Activated T-helper 17 cell treated with anti-CD3 and anti-CD28 coated beads, Interleukin-2, amount 50 U/mL, for 72 hours (primary cell): ENCODE results near the gene TRIM66. TPM values are rescaled to one million over a fixed set of nuclear protein-coding genes. Genes with fewer than 3 reads are reported as not detected.

ENCODE experiments used
- ATAC-seq: fragments of 150-1000 bp; cut with Tn5 transposase; replicated peaks from 2 replicates; pipeline ENCODE4 v1.10.0; 2021; ENCODE audit warnings: mild to moderate bottlenecking, moderate library complexity
- H3K27ac Mint-ChIP-seq: one replicate; pipeline ENCODE4 v1.8.0; 2022; ENCODE audit warnings: mixed read lengths
- H3K27me3 Mint-ChIP-seq: one replicate; pipeline ENCODE4 v1.8.0; 2022; ENCODE audit warnings: mixed read lengths
- H3K36me3 Mint-ChIP-seq: one replicate; pipeline ENCODE4 v1.8.0; 2022; ENCODE audit warnings: low read depth, mild to moderate bottlenecking, mixed read lengths
- H3K4me1 Mint-ChIP-seq: one replicate; pipeline ENCODE4 v1.8.0; 2022; ENCODE audit warnings: mixed read lengths
- H3K4me3 Mint-ChIP-seq: one replicate; pipeline ENCODE4 v1.8.0; 2022; ENCODE audit warnings: mild to moderate bottlenecking, mixed read lengths
- H3K9me3 Mint-ChIP-seq: one replicate; pipeline ENCODE4 v1.8.0; 2022; ENCODE audit warnings: mixed read lengths
- total RNA-seq, 2 donors: library from RNA; stranded (reverse); gene quantifications; one replicate each; pipeline ENCODE4 v1.2.3, GENCODE V29; 2022

The TRIM66 gene
- total RNA-seq, 2 donors from 2014 or later = 15.2 to 19.9 TPM

DNA sequence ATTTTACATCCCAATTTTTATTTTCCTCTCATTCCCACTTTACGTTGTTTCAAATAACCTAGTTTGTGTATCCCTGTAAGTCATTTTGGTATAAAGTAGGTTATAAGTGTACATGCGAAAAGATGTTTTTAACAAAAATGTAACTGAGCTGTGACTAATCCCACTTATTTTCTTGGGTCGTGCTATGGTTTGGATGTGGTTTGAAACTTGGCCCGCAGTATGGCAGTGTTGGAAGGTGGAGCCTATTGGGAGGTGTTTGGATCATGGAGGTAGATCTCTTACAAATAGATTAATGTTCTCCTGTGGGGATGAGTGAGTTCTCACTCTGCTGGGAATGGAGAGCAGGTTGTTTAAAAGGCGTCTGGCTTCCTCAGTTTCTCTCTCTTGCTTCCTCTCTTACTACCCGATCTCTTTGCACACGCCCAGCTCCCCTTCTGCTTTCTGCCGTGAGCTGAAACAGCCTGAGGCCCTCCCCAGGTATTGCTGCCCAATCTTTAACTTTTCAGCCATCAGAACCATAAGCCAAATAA lies 7.3 kb upstream of the TRIM66 start:
- peak overlapping the region; percentile 98 for H3K4me3 Mint-ChIP-seq
- ATAC-seq = no peak

DNA sequence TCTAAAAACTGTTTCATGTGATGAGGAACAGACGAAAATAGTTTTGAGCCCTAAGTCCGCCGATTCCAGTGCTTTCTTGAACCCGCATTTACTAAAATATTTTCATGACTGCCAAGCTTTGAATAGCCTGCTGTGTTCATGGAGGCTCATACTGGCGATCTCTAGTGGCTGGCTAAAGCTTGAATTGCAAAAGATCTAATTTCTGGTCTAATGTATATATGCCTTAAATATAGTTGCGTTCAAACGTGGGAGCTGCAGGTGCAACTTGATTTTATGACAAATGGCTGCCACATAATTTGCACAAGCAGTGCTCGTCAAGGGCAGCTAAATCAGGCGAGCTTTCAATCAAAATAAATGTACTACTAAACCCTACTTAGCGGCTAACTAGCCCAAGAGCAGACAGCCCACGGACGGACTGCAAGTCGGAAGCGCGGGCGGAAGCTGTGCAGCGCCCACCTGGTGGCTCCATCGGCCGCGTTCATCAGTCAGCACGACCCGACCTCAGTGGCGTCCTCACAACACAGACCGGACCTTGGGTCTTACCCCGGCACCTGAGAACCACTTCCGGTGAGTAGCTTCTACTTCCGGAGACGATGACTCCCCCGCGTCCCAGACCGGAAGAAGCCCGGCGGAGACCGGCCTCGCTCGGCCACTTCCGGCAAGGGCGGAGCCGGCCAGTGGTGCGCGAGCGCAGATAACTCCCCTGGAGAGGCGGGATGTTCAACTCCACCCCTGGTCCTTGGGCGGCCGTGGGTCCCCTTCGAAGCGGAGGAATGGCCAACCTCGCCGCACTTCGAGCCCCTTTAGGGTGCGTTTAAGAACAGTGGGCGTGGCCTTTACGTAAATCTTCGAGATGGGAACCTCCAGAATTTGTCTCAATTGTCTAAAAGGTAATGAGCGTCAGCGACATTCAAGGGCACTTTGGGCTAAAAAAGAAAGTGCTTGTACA lies 6.2 kb upstream of the TRIM66 start:
- H3K36me3 Mint-ChIP-seq = peaks cover 79% of the 10 kb centered on the region
- peak overlapping the region; percentile 98 for H3K4me3 Mint-ChIP-seq
- no peaks in the 10 kb centered on the region for H3K9me3 Mint-ChIP-seq
- H3K4me1 Mint-ChIP-seq = peaks cover 34% of the 10 kb centered on the region
- peak; percentile 98 for ATAC-seq
- H3K27me3 Mint-ChIP-seq = no peaks in the 10 kb centered on the region
- H3K27ac Mint-ChIP-seq = peak overlapping the region; percentile 90

More for the DNA sequence above, 7.3 kb upstream of the TRIM66 start:
- Mint-ChIP-seq H3K27ac (peak overlapping the region; percentile 90), H3K36me3 (peaks cover 68% of the 10 kb centered on the region), H3K9me3 (no peaks in the 10 kb centered on the region), H3K4me1 (peaks cover 29% of the 10 kb centered on the region), H3K27me3 (no peaks in the 10 kb centered on the region)

DNA sequence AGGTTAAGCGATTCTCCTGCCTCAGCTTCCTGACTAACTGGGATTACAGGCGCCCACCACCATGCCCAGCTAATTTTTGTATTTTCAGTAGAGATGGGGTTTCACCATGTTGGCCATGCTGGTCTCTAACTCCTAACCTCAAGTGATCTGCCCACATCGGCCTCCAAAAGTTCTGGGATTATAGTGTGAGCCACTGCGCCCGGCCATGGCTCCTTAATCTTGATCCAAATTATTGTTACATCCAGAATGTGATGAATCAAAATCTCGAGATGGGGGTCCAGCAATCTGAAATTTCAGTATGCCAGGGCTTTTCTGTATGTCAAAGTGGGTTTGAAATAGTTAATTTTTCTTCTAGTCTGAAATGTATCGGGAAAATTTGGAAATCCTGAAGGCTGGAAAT lies 3.9 kb upstream of the TRIM66 start:
- peaks cover 37% of the 10 kb centered on the region for H3K4me1 Mint-ChIP-seq
- H3K27me3 Mint-ChIP-seq = no peaks in the 10 kb centered on the region
- peaks cover 96% of the 10 kb centered on the region for H3K36me3 Mint-ChIP-seq
- peak overlapping the region; percentile 98 for H3K4me3 Mint-ChIP-seq
- no peaks in the 10 kb centered on the region for H3K9me3 Mint-ChIP-seq
- no peak for ATAC-seq
- H3K27ac Mint-ChIP-seq = peak overlapping the region; percentile 90

DNA sequence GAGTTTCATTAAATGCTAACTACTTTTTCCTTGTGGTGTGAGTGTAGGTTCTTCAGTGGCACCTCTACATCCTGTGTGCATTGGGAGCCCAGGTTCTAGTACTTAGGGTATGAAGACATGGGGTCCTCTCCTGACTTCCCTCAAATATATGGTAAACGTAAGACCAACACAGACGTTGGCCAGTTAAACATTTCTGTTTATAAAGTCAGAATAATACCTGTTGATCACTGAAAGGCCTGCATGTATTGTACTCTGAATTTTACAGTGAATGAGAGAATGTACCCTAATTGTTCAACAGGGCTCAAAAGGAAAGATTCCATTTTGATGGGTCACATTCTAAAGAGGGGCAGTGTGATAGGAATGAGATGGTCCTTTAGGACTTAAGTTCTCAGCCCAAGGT lies 3.4 kb upstream of the TRIM66 start:
- H3K4me1 Mint-ChIP-seq = peaks cover 39% of the 10 kb centered on the region
- H3K4me3 Mint-ChIP-seq = peak overlapping the region; percentile 98
- peaks cover 1% of the 10 kb centered on the region for H3K9me3 Mint-ChIP-seq
- no peak for ATAC-seq
- peak overlapping the region; percentile 90 for H3K27ac Mint-ChIP-seq
- peaks cover 95% of the 10 kb centered on the region for H3K36me3 Mint-ChIP-seq
- H3K27me3 Mint-ChIP-seq = no peaks in the 10 kb centered on the region

DNA sequence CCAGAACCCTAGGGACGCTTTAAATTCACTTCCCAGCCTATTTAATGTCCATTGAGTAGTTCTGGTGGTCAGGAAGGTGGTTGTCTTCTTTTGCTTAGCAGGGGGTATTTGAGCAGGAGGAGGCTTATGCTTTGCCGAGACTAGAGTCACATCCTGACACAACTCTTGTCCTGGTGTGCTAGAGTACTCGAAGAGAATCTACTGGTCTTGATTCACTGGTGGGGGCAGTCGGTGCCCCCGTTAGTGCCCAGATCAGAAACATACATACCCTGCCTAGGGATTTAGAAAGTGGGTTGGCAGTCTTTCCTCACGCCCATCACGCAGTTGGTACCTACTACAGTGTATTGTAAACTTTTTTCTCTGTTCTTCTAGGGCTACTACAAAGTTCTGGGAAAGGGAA lies 2.8 kb upstream of the TRIM66 start:
- Mint-ChIP-seq H3K4me3 (peak overlapping the region; percentile 98), H3K27ac (peak overlapping the region; percentile 90), H3K36me3 (peaks cover 97% of the 10 kb centered on the region), H3K9me3 (peaks cover 4% of the 10 kb centered on the region), H3K27me3 (no peaks in the 10 kb centered on the region), H3K4me1 (peaks cover 44% of the 10 kb centered on the region)
- ATAC-seq = no peak

DNA sequence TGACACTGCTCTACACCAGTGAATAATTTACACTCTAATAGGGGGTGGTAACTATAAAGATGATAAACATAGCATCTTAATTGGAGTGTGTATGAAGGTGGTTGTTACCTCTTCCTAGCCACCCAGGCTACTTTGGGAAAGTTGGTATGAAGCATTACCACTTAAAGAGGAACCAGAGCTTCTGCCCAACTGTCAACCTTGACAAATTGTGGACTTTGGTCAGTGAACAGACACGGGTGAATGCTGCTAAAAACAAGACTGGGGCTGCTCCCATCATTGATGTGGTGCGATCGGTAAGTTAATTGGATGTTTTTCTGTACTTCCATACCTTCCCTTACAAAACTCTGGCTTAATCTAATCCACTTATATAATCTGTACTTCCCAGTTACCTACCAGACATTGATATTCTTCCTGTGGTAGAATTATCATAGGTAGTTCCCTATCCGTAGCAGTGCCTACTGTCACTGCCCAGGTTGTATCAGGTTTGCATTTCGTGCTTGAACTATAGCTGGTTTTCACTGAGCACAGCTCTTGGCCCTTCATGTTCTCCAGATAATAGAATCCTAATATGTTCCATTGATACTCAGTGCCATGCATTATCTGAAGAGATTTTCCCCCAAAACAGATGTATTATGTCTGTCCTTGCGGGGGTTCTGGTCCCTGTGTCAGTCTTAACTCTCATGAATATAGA lies 2.3 kb upstream of the TRIM66 start:
- Mint-ChIP-seq H3K4me1 (peaks cover 39% of the 10 kb centered on the region), H3K9me3 (peaks cover 4% of the 10 kb centered on the region), H3K27me3 (no peaks in the 10 kb centered on the region), H3K36me3 (peaks cover 92% of the 10 kb centered on the region), H3K27ac (peak overlapping the region; percentile 90), H3K4me3 (peak overlapping the region; percentile 98)
- ATAC-seq = no peak

DNA sequence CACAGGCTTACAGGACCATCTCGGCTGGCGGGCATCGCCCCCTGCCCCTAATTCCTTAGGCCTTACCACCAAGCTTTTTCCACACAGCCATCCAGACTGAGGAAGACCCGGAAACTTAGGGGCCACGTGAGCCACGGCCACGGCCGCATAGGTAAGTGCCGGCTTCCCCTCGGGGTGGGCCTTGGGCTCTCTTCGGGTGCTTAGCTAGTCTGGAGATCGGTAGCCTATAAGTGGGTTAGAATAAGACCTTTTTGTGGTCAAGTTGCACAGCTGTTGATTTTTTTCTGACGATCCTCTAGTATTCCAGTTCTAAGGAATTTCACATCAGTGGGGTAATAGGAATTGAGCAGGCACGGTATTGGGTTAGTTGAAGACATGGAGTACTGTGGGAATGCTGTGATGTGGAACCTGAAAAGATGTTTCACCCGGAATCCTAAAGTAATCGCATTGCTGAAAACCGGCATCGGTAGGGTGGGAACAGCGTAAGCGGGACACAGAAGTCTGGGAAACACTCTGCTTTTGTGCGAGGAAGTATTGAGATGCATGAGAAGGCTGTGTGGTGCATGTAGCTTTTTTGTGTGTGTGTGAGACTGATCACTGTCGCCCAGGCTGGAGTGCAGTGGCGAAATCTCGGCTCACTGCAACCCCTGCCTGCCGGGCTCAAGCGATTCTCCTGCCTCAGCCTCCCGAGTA lies 796 bp upstream of the TRIM66 start:
- Mint-ChIP-seq H3K27ac (peak overlapping the region; percentile 90), H3K4me1 (peaks cover 36% of the 10 kb centered on the region), H3K9me3 (peaks cover 4% of the 10 kb centered on the region), H3K27me3 (no peaks in the 10 kb centered on the region), H3K4me3 (peak overlapping the region; percentile 98), H3K36me3 (peaks cover 84% of the 10 kb centered on the region)
- peak; percentile 8 for ATAC-seq

DNA sequence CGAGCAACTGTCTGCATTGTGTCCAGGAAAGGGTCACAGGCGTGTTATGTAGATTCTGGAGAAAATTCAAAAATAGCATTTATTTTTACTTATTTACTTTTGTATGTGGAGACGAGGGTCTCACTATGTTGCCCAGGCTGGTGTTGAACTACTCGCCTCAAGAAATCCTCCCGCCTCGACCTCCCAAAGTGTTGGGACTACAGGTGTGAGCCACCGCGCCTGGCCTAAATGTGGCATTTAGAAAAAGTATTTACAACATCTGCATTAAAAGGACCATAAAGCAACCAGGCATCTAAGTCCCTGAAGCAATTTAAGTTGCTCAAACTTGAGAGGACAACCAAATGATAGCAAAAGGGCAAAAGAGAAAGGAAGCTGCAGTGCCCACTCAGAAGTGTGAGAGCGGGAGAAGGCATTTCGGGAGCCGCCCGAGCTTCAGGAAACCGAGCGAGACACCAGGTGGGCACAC lies 595 bp downstream of the TRIM66 start:
- H3K4me1 Mint-ChIP-seq = peaks cover 30% of the 10 kb centered on the region
- H3K27me3 Mint-ChIP-seq = no peaks in the 10 kb centered on the region
- H3K4me3 Mint-ChIP-seq = peak overlapping the region; percentile 98
- ATAC-seq = peak; percentile 22
- peaks cover 81% of the 10 kb centered on the region for H3K36me3 Mint-ChIP-seq
- H3K27ac Mint-ChIP-seq = peak overlapping the region; percentile 90
- H3K9me3 Mint-ChIP-seq = peaks cover 4% of the 10 kb centered on the region

DNA sequence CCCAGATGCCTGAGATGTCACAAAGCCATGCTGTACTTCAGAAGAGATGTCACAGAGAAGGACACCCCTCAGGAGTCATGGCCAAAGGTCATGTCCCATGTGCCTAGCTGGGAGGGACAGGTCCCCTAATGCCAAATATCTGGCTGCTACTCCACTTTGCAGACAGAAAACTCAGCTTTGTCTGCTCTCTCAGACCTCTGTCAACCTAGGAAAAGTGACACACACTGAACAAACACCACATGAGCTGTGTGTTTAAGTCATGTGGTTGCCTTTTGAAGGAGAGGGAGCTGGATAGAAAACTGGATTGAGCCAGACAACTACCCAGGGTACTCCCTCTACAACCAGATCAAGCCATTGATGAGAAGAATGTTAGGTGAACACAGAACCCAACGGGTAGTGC lies 3.5 kb downstream of the TRIM66 start:
- ATAC-seq = no peak
- Mint-ChIP-seq H3K4me1 (peaks cover 11% of the 10 kb centered on the region), H3K4me3 (no peak overlapping the region), H3K36me3 (peaks cover 72% of the 10 kb centered on the region), H3K27ac (no peak overlapping the region), H3K9me3 (peaks cover 4% of the 10 kb centered on the region), H3K27me3 (no peaks in the 10 kb centered on the region)

DNA sequence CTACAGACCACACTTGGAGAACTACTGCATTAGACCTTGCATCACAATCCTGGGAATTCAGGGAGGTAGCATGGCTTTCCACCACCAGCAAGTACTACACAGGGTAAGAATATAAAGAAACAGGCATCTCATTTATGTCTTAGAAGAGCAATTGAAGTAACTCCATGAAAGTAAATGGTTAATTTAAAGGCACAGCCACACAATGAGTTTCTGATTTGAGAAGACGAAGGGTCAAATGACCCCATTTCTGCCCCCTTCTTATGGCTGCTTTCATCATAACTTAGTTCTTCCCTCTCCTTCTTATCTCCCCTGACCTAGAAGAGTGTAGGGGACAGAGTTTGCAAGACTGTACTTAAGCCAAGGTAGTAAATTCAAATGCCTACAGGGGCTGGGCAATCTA lies 6.0 kb downstream of the TRIM66 start:
- peaks cover 8% of the 10 kb centered on the region for H3K4me1 Mint-ChIP-seq
- peaks cover 71% of the 10 kb centered on the region for H3K36me3 Mint-ChIP-seq
- H3K9me3 Mint-ChIP-seq = peaks cover 4% of the 10 kb centered on the region
- no peak overlapping the region for H3K27ac Mint-ChIP-seq
- H3K4me3 Mint-ChIP-seq = no peak overlapping the region
- no peak for ATAC-seq
- no peaks in the 10 kb centered on the region for H3K27me3 Mint-ChIP-seq

DNA sequence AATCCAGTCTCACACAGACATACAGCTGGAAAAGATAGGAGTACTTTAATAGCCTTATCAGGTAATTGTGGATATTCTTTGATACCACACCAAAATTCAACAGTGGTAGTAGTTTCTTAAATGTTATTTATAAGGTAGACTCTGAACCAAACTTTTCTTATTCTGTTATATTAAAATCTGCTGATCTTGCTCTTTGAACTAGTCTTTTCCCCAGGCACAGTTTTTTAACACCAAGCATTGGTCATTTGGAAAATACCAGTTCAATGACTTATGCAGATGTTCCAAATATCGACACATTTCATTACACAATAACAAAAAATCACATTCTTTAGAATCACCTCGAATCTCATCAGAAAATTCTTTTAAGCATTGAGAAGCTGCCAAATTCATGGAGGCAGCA lies 7.6 kb downstream of the TRIM66 start:
- Mint-ChIP-seq H3K27me3 (no peaks in the 10 kb centered on the region), H3K9me3 (no peaks in the 10 kb centered on the region), H3K4me3 (no peak overlapping the region), H3K4me1 (no peaks in the 10 kb centered on the region), H3K27ac (no peak overlapping the region), H3K36me3 (peaks cover 75% of the 10 kb centered on the region)
- ATAC-seq = no peak

DNA sequence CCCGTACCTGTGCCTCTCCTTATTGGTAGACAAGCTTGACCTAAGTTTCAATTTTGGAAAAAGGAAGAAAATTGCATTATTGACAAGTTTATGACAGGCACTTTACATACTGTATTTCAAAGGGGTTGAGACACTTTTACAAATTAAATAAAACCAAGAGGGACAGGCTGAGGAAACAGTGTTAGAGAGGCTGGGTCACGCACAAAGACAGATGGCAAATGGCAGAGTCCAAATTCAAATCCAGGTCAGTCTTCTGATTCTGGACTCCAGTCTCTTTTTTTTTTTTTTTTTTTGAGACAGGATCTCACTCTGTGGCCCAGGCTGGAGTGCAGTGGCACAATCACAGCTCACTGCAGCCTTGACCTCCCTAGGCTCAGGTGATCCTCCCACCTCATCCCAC lies 10.1 kb downstream of the TRIM66 start:
- H3K4me3 Mint-ChIP-seq = no peak overlapping the region
- no peak overlapping the region for H3K27ac Mint-ChIP-seq
- H3K36me3 Mint-ChIP-seq = peaks cover 65% of the 10 kb centered on the region
- no peaks in the 10 kb centered on the region for H3K27me3 Mint-ChIP-seq
- H3K9me3 Mint-ChIP-seq = no peaks in the 10 kb centered on the region
- no peaks in the 10 kb centered on the region for H3K4me1 Mint-ChIP-seq
- ATAC-seq = no peak

DNA sequence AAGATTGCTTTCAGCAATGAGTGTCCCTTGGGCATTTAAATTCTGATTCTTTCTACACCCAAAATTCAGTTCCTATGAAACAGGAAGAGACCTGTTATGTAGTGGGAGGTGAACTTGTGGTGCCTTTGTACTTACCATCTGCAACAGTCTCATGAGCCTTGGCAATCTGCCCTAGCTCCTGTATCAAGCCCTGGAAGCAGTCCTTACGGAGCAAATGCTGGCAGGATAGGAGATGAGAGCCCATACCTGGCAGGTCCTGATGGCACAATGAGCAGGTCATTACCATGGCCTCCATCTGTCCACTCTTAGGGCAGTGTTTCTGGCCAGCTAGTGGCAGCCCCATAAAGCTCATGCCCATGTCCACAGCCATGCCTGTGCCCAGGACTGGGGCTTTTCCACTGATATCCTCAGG lies 10.8 kb downstream of the TRIM66 start:
- H3K36me3 Mint-ChIP-seq = peaks cover 66% of the 10 kb centered on the region
- no peaks in the 10 kb centered on the region for H3K4me1 Mint-ChIP-seq
- no peaks in the 10 kb centered on the region for H3K9me3 Mint-ChIP-seq
- H3K4me3 Mint-ChIP-seq = no peak overlapping the region
- ATAC-seq = no peak
- no peak overlapping the region for H3K27ac Mint-ChIP-seq
- no peaks in the 10 kb centered on the region for H3K27me3 Mint-ChIP-seq

DNA sequence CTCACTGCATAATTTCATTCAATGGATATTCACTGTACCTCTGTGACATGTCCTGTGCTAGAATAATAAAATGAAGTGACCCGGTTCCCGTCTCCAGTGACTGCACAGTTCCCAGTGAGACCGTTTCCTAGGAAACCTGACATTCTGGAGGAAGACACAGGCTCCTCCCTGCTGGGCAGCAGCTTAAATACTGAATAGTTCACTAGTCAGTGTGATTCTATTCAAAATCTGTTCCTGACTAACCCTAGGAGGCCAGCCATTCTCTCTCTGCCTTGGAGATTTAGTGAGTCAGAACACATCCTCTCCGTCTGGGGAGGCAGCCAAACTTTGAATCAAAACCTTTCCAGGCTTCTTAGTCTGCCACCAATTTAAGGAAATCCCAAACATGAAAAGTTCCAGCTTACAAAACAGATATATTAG lies 11.3 kb downstream of the TRIM66 start:
- no peak for ATAC-seq
- no peaks in the 10 kb centered on the region for H3K9me3 Mint-ChIP-seq
- peaks cover 66% of the 10 kb centered on the region for H3K36me3 Mint-ChIP-seq
- no peak overlapping the region for H3K4me3 Mint-ChIP-seq
- no peaks in the 10 kb centered on the region for H3K27me3 Mint-ChIP-seq
- H3K27ac Mint-ChIP-seq = no peak overlapping the region
- H3K4me1 Mint-ChIP-seq = no peaks in the 10 kb centered on the region
